ENCODE results near the gene TGIF1. TPM values are rescaled to one million over a fixed set of nuclear protein-coding genes. Genes with fewer than 3 reads are reported as not detected.
A peak's percentile ranks its signal among the peaks of the same experiment; 100 is the strongest.

The TGIF1 gene
- total and polyA plus RNA-seq, 9 of the 15 experiments (the other 6 are each of a cell fraction or from before 2014, with no cell fraction given), result 16.1 to 77.7 (median 44.6) TPM

GRCh38 chr18:3424280-3424890, 25.6 kb upstream of the TGIF1 start (continued):
- TF ChIP-seq CEBPG (CRISPR knock-in tag; IDR thresholded peaks at IDR 0.05) (no peak), CEBPG (tag; conservative IDR thresholded peaks at IDR 0.05 in 1 of 2, IDR thresholded peaks at IDR 0.05 in 1 of 2) (peak; percentile 40 to 84; a peak in 3 of 4 replicates), ZFP1 (CRISPR knock-in tag; IDR thresholded peaks at IDR 0.05) (no peak), ATF1 (CRISPR knock-in tag; IDR thresholded peaks at IDR 0.05) (no peak), ATF1 (tag; IDR thresholded peaks at IDR 0.05) (no peak), CREBBP (IDR thresholded peaks at IDR 0.05; ENCODE audit: low read depth, low read length) (no peak), FOXJ3 (CRISPR knock-in tag; IDR thresholded peaks at IDR 0.05) (no peak)

DNA sequence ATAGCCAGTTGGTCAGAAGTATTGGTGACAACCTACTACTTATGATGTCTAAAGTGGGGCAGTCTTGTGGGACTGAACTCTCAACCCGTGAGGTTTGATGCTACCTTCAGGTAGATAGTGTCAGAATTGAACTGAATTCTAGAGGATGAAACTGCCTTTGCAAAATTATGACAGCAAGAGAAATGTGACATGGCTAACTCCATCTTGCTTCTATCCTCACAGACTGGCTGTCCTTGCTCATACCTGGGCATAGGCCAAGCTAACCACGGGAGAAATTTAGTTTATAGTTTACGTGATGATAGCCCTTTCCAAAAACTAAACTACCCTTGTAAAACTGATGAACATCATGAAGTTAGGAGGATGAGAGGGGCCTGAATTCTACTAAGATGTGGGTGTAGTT, 24.9 kb upstream of the TGIF1 start:
- intact Hi-C loops (cut with micrococcal nuclease), result no loop called here
- H3K9me3 ChIP-seq (replicated peaks; ENCODE audit: control insufficient read depth, insufficient read depth, low read depth, low read length), result 0 out of 2 replicates have a peak, but pooled peaks cover 4% of the 10 kb centered on the region
- peaks cover 3 to 7% of the 10 kb centered on the region in 2 experiments; a peak in 3 of 5 replicates for H3K4me1 ChIP-seq (replicated peaks in 1 of 2; ENCODE audit: control insufficient read depth in 2 of 2, insufficient read depth in 2 of 2, low read length in 2 of 2)
- H3K36me3 ChIP-seq (ENCODE audit: control insufficient read depth, insufficient read depth, low read length), result no peaks in the 10 kb centered on the region
- CTCF ChIA-PET (ENCODE audit: low intra/inter-chr PET ratio), result no interaction called here
- H3K4me2 ChIP-seq (ENCODE audit: insufficient read depth, low read length), result no peak overlapping the region; the same call in 1 of the 2 replicates
- H4K20me1 ChIP-seq (replicated peaks; ENCODE audit: control insufficient read depth, insufficient read depth, low read length), result no peaks in the 10 kb centered on the region
- WGBS (ENCODE audit: insufficient coverage, low coverage, missing lambda C conversion rate), result 34% methylated on average over 3 of the region's 3 CpGs
- no peak overlapping the region for H3K27ac ChIP-seq (ENCODE audit: extremely low read depth, low read depth, low read length)
- no peaks in the 10 kb centered on the region for H3K79me2 ChIP-seq (ENCODE audit: control insufficient read depth, insufficient read depth, low read length)
- no peak for DNase-seq (ENCODE audit: extremely low read depth in 1 of 4, low spot score in 3 of 4)
- no peak for FAIRE-seq
- in situ Hi-C loops (cut with MboI), result no loop called here
- ATAC-seq, result no peak
- H3K9me1 ChIP-seq (ENCODE audit: control insufficient read depth, insufficient read depth, low read length), result no peaks in the 10 kb centered on the region
- H2AFZ ChIP-seq (ENCODE audit: low read depth, low read length), result peak overlapping the region; percentile 80
- H3K4me3 ChIP-seq, result no peak overlapping the region
- no peak overlapping the region for H3K9ac ChIP-seq (ENCODE audit: insufficient read depth in 1 of 2, low read depth in 2 of 2, low read length in 2 of 2)
- POLR2A ChIA-PET, result interaction anchor here (0.7 to 1.4 kb wide), 2 partner anchors 20 to 44 kb away, joined by 3 read pairs; no protein-coding TSS in a partner anchor
- no TSS peak for BruUV-seq (replicated peaks)
- no peaks in the 10 kb centered on the region for H3K27me3 ChIP-seq (ENCODE audit: control insufficient read depth in 2 of 2, insufficient read depth in 2 of 2, low read length in 2 of 2)
- TF ChIP-seq ZNF668 (CRISPR knock-in tag; IDR thresholded peaks at IDR 0.05) (peak; percentile 53; the same call in 1 of the 2 replicates), TEAD4 (IDR thresholded peaks at IDR 0.05; ENCODE audit: low read length) (no peak), TEAD4 (CRISPR knock-in tag; IDR thresholded peaks at IDR 0.05; ENCODE audit: borderline replicate concordance) (no peak), DMBX1 (CRISPR knock-in tag; IDR thresholded peaks at IDR 0.05; ENCODE audit: borderline replicate concordance) (peak; percentile 92), PURB (CRISPR knock-in tag; IDR thresholded peaks at IDR 0.05; ENCODE audit: low read depth) (no peak), ADNP (tag; IDR thresholded peaks at IDR 0.05) (no peak), EWSR1 (IDR thresholded peaks at IDR 0.05; ENCODE audit: borderline replicate concordance, low read depth, partially characterized antibody) (no peak), LARP7 (IDR thresholded peaks at IDR 0.05) (no peak), PTTG1 (tag; IDR thresholded peaks at IDR 0.05; ENCODE audit: low read depth) (peak; percentile 67; the same call in 1 of the 2 replicates), MAFK (IDR thresholded peaks at IDR 0.05; ENCODE audit: low read length) (no peak), SMARCE1 (IDR thresholded peaks at IDR 0.05) (no peak), BCOR (IDR thresholded peaks at IDR 0.05) (no peak), PML (IDR thresholded peaks at IDR 0.05; ENCODE audit: low read length) (no peak), CXXC5 (CRISPR knock-in tag; IDR thresholded peaks at IDR 0.05) (no peak)
- TF ChIP-seq, protein P1, sequence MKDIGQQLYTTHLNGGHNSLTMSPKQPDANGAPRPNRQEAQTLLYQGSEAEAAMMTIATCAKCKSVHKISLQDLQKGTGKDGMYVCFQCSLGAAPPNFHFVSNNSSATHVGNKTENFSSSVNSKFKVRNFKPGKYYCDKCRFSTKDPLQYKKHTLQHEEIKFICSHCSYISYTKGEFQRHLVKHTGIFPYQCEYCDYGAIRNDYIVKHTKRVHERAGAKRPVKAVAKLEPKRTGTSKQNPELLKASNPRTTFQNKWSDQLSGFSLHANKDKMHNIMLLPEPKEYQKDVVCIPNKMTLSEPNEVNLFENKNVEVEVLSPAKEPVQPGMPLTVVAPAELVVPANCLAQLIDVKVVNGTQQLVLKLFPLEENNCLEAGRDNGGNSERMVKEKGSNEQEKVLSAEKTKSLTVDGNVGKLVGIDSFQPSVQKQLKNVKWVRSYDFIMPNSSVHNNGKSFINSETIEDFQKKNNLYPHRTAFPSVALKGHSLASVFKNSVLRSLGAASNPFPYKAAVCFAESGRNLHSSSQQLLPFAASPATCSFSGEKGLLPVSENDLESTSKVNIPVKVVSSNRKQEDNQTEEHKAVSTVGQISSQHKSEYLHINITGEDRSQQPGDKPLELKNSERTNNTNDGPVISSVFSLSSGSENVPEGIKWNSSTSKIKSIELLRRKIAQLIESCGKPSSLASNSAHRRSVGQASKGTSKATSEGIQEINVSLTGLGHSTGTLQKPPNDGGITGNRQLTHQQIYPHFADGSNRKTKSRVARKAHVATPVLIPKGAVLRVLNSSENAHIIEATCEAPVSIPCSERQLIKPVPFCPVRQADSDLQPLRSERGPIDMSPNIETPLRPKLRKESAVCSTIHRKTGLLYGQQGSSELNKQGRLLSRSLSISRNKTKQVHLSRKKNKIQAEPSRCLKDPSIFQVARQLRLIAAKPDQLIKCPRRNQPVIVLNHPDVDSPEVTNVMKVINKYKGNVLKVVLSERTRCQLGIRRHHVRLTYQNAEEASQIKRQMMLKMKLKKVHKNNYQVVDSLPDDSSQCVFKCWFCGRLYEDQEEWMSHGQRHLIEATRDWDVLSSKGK (CRISPR knock-in tag; IDR thresholded peaks at IDR 0.05), result no peak

All from K562 (cell line).